Measurements from ENCODE around the gene CTCF. TPM values are rescaled to one million over a fixed set of nuclear protein-coding genes. Genes with fewer than 3 reads are reported as not detected.

Gene CTCF
- total RNA-seq, 1 experiment from 2014 or later: 58.7 TPM

Other genes with a start within 250 kb of the CTCF start
- gene KCTD19, start 235.8 kb upstream of the CTCF start, total RNA-seq (2014; rRNA removed; shearing (Covaris generic)): 0.04 TPM in 1 of 2 replicates, not detected in the other
- gene LRRC36, start 235.7 kb upstream of the CTCF start, total RNA-seq (2014; rRNA removed; shearing (Covaris generic)): not detected in 2 replicates
- 34.6 and 38.3 TPM in 2 replicates for gene TPPP3, start 169.0 kb upstream of the CTCF start, total RNA-seq (2014; rRNA removed; shearing (Covaris generic))
- 0.10 TPM in 1 of 2 replicates, not detected in the other for gene ZDHHC1, start 146.0 kb upstream of the CTCF start, total RNA-seq (2014; rRNA removed; shearing (Covaris generic))
- 0.61 and 1.1 TPM in 2 replicates for gene HSD11B2, start 131.4 kb upstream of the CTCF start, total RNA-seq (2014; rRNA removed; shearing (Covaris generic))
- 48.6 and 49.4 TPM in 2 replicates for gene ATP6V0D1, start 81.4 kb upstream of the CTCF start, total RNA-seq (2014; rRNA removed; shearing (Covaris generic))
- not detected in 2 replicates for gene AGRP, start 79.0 kb upstream of the CTCF start, total RNA-seq (2014; rRNA removed; shearing (Covaris generic))
- gene RIPOR1, start 33.7 kb upstream of the CTCF start, total RNA-seq (2014; rRNA removed; shearing (Covaris generic)): 10.8 and 13.5 TPM in 2 replicates
- 0.43 TPM in 2 replicates for gene CARMIL2, start 82.6 kb downstream of the CTCF start, total RNA-seq (2014; rRNA removed; shearing (Covaris generic))
- gene ACD, start 97.7 kb downstream of the CTCF start, total RNA-seq (2014; rRNA removed; shearing (Covaris generic)): 13.7 and 15.5 TPM in 2 replicates
- 0.65 and 0.76 TPM in 2 replicates for gene PARD6A, start 98.4 kb downstream of the CTCF start, total RNA-seq (2014; rRNA removed; shearing (Covaris generic))
- gene ENKD1, start 104.2 kb downstream of the CTCF start, total RNA-seq (2014; rRNA removed; shearing (Covaris generic)): 2.5 and 3.0 TPM in 2 replicates
- gene C16orf86, start 104.3 kb downstream of the CTCF start, total RNA-seq (2014; rRNA removed; shearing (Covaris generic)): 0.81 and 0.96 TPM in 2 replicates
- gene GFOD2, start 156.8 kb downstream of the CTCF start, total RNA-seq (2014; rRNA removed; shearing (Covaris generic)): 10.5 and 11.2 TPM in 2 replicates
- gene RANBP10, start 244.0 kb downstream of the CTCF start, total RNA-seq (2014; rRNA removed; shearing (Covaris generic)): 3.9 and 4.9 TPM in 2 replicates
- 0.33 and 0.49 TPM in 2 replicates for gene TSNAXIP1, start 244.4 kb downstream of the CTCF start, total RNA-seq (2014; rRNA removed; shearing (Covaris generic))